HEK293 (cell line): ENCODE measurements around the gene RGS11.
A peak's percentile ranks its signal among the peaks of the same experiment; 100 is the strongest.

ENCODE experiments used
- GLI4 ChIP-seq: fragments of 450-650 bp; formaldehyde crosslinking; IDR thresholded peaks from 2 replicates; pipeline ENCODE4 v1.5.1; 2016; ENCODE audit warnings: missing biosample characterization, missing genetic modification characterization
- KLF17 ChIP-seq: fragments of 450-650 bp; formaldehyde crosslinking; IDR thresholded peaks from 2 replicates; pipeline ENCODE4 v1.5.1; 2016; ENCODE audit warnings: missing biosample characterization, missing genetic modification characterization
- KLF7 ChIP-seq: fragments of 450-650 bp; formaldehyde crosslinking; IDR thresholded peaks from 2 replicates; pipeline ENCODE4 v1.5.1; 2016; ENCODE audit warnings: missing biosample characterization, missing genetic modification characterization, borderline replicate concordance
- KLF8 ChIP-seq: fragments of 450-650 bp; formaldehyde crosslinking; IDR thresholded peaks from 2 replicates; pipeline ENCODE4 v1.5.1; 2016; ENCODE audit warnings: missing biosample characterization, missing genetic modification characterization
- SP2 ChIP-seq: fragments of 450-650 bp; formaldehyde crosslinking; IDR thresholded peaks from 2 replicates; pipeline ENCODE4 v1.5.1; 2016; ENCODE audit warnings: missing biosample characterization, missing genetic modification characterization
- SP3 ChIP-seq: fragments of 450-650 bp; formaldehyde crosslinking; IDR thresholded peaks from 2 replicates; pipeline ENCODE4 v1.5.1; 2016; ENCODE audit warnings: missing biosample characterization, missing genetic modification characterization
- SP7 ChIP-seq: fragments of 450-650 bp; formaldehyde crosslinking; IDR thresholded peaks from 2 replicates; pipeline ENCODE4 v1.5.1; 2016; ENCODE audit warnings: missing biosample characterization, missing genetic modification characterization
- WT1 ChIP-seq: fragments of 450-650 bp; formaldehyde crosslinking; IDR thresholded peaks from 2 replicates; pipeline ENCODE4 v1.5.1; 2016; ENCODE audit warnings: missing biosample characterization, missing genetic modification characterization
- ZBTB17 ChIP-seq: fragments of 450-650 bp; formaldehyde crosslinking; IDR thresholded peaks from 2 replicates; pipeline ENCODE4 v1.5.1; 2016; ENCODE audit warnings: missing biosample characterization, missing genetic modification characterization
- ZBTB21 ChIP-seq: fragments of 450-650 bp; formaldehyde crosslinking; IDR thresholded peaks from 2 replicates; pipeline ENCODE4 v1.5.1; 2017; ENCODE audit warnings: missing biosample characterization, missing genetic modification characterization
- ZBTB26 ChIP-seq: fragments of 450-650 bp; formaldehyde crosslinking; optimal IDR thresholded peaks from 2 replicates; pipeline ENCODE3; 2016; ENCODE audit warnings: missing biosample characterization, mild to moderate bottlenecking, missing genetic modification characterization
- ZBTB6 ChIP-seq: fragments of 450-650 bp; formaldehyde crosslinking; IDR thresholded peaks from 2 replicates; pipeline ENCODE4 v1.5.1; 2017; ENCODE audit warnings: missing biosample characterization, missing genetic modification characterization
- ZBTB7A ChIP-seq: fragments of 450-650 bp; formaldehyde crosslinking; IDR thresholded peaks from 2 replicates; pipeline ENCODE4 v1.5.1; 2016; ENCODE audit warnings: low read depth, missing biosample characterization, missing genetic modification characterization
- ZIC2 ChIP-seq: fragments of 450-650 bp; formaldehyde crosslinking; IDR thresholded peaks from 2 replicates; pipeline ENCODE4 v1.5.1; 2016; ENCODE audit warnings: missing biosample characterization, missing genetic modification characterization
- ZNF2 ChIP-seq: fragments of 450-650 bp; formaldehyde crosslinking; IDR thresholded peaks from 2 replicates; pipeline ENCODE4 v1.5.1; 2016; ENCODE audit warnings: missing biosample characterization, missing genetic modification characterization
- ZNF292 ChIP-seq: fragments of 450-650 bp; formaldehyde crosslinking; IDR thresholded peaks from 2 replicates; pipeline ENCODE4 v1.5.1; 2016; ENCODE audit warnings: low read depth, missing biosample characterization, missing genetic modification characterization, borderline replicate concordance
- ZNF324 ChIP-seq: fragments of 450-650 bp; formaldehyde crosslinking; IDR thresholded peaks from 2 replicates; pipeline ENCODE4 v1.5.1; 2016; ENCODE audit warnings: missing biosample characterization, missing genetic modification characterization
- ZNF335 ChIP-seq: fragments of 450-650 bp; formaldehyde crosslinking; conservative IDR thresholded peaks from 2 replicates; pipeline ENCODE4 v1.5.1; 2016; ENCODE audit warnings: missing biosample characterization, missing genetic modification characterization
- ZNF501 ChIP-seq: fragments of 450-650 bp; formaldehyde crosslinking; IDR thresholded peaks from 2 replicates; pipeline ENCODE4 v1.5.1; 2016; ENCODE audit warnings: missing biosample characterization, missing genetic modification characterization
- ZNF621 ChIP-seq: fragments of 450-650 bp; formaldehyde crosslinking; IDR thresholded peaks from 2 replicates; pipeline ENCODE4 v1.5.1; 2017; ENCODE audit warnings: missing biosample characterization, missing genetic modification characterization
- ZNF626 ChIP-seq: fragments of 450-650 bp; sonication (Bioruptor Pico); formaldehyde crosslinking; IDR thresholded peaks from 2 replicates; pipeline ENCODE4 v1.5.1; 2018; ENCODE audit warnings: missing biosample characterization, missing genetic modification characterization, inconsistent platforms
- ZNF629 ChIP-seq: fragments of 450-650 bp; formaldehyde crosslinking; IDR thresholded peaks from 2 replicates; pipeline ENCODE4 v1.5.1; 2017; ENCODE audit warnings: missing biosample characterization, missing genetic modification characterization
- ZNF692 ChIP-seq: fragments of 450-650 bp; formaldehyde crosslinking; IDR thresholded peaks from 2 replicates; pipeline ENCODE4 v1.5.1; 2016; ENCODE audit warnings: missing biosample characterization, missing genetic modification characterization
- ZNF701 ChIP-seq: fragments of 450-650 bp; formaldehyde crosslinking; IDR thresholded peaks from 2 replicates; pipeline ENCODE4 v1.5.1; 2016; ENCODE audit warnings: missing biosample characterization, missing genetic modification characterization
- ZSCAN5A ChIP-seq: fragments of 450-650 bp; formaldehyde crosslinking; IDR thresholded peaks from 2 replicates; pipeline ENCODE4 v1.5.1; 2016; ENCODE audit warnings: missing biosample characterization, missing genetic modification characterization
- ZXDB ChIP-seq: fragments of 450-650 bp; formaldehyde crosslinking; IDR thresholded peaks from 2 replicates; pipeline ENCODE4 v1.5.1; 2016; ENCODE audit warnings: missing biosample characterization, missing genetic modification characterization
- TF ChIP-seq, protein P1 (sequence below): fragments of 450-650 bp; formaldehyde crosslinking; IDR thresholded peaks from 2 replicates; pipeline ENCODE4 v1.5.1; 2016; ENCODE audit warnings: missing biosample characterization, missing genetic modification characterization
- TF ChIP-seq, protein P2 (sequence below): fragments of 450-650 bp; formaldehyde crosslinking; IDR thresholded peaks from 2 replicates; pipeline ENCODE4 v1.5.1; 2016; ENCODE audit warnings: missing biosample characterization, missing genetic modification characterization
- TF ChIP-seq, protein P3 (sequence below): fragments of 450-650 bp; formaldehyde crosslinking; IDR thresholded peaks from 2 replicates; pipeline ENCODE4 v1.5.1; 2016; ENCODE audit warnings: missing biosample characterization, missing genetic modification characterization

The RGS11 gene

GRCh38 chr16:228852-229730 lies 46.7 kb downstream of the RGS11 start, which contains the start of gene LUC7L (continued):
- no peak for TF ChIP-seq ZNF621 (tag by site-specific recombination)
- TF ChIP-seq ZNF501, result peak; percentile 96
- TF ChIP-seq ZBTB7A, result peak; percentile 90
- TF ChIP-seq, protein P1, sequence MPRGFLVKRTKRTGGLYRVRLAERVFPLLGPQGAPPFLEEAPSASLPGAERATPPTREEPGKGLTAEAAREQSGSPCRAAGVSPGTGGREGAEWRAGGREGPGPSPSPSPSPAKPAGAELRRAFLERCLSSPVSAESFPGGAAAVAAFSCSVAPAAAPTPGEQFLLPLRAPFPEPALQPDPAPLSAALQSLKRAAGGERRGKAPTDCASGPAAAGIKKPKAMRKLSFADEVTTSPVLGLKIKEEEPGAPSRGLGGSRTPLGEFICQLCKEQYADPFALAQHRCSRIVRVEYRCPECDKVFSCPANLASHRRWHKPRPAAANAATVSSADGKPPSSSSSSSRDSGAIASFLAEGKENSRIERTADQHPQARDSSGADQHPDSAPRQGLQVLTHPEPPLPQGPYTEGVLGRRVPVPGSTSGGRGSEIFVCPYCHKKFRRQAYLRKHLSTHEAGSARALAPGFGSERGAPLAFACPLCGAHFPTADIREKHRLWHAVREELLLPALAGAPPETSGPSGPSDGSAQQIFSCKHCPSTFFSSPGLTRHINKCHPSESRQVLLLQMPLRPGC, result peak; percentile 74; the same call in 1 of the 2 replicates
- TF ChIP-seq ZBTB21 (tag by site-specific recombination), result peak; percentile 39; the same call in 1 of the 2 replicates
- TF ChIP-seq ZXDB (tag by site-specific recombination), result peak; percentile 93
- TF ChIP-seq ZBTB26 (tag by site-specific recombination), result peak; percentile 83
- peak; percentile 94 for TF ChIP-seq ZNF2 (tag by site-specific recombination)
- TF ChIP-seq ZSCAN5A, result peak; percentile 89
- peak; percentile 3; the same call in 1 of the 2 replicates for TF ChIP-seq ZBTB6 (tag by site-specific recombination)
- peak; percentile 99 for TF ChIP-seq ZNF335 (tag by site-specific recombination)
- peak; percentile 67 for TF ChIP-seq SP3 (tag by site-specific recombination)
- TF ChIP-seq KLF7 (tag by site-specific recombination), result 0 out of 2 replicates have a peak, but pooled peaks have one; percentile 51
- no peak for TF ChIP-seq ZNF701
- TF ChIP-seq GLI4 (tag by site-specific recombination), result peak; percentile 92
- peak; percentile 92 for TF ChIP-seq KLF17 (tag by site-specific recombination)
- TF ChIP-seq ZNF629 (tag by site-specific recombination), result peak; percentile 77
- TF ChIP-seq ZNF626 (tag by site-specific recombination), result no peak
- peak; percentile 83; the same call in 1 of the 2 replicates for TF ChIP-seq KLF8
- TF ChIP-seq, protein P2, sequence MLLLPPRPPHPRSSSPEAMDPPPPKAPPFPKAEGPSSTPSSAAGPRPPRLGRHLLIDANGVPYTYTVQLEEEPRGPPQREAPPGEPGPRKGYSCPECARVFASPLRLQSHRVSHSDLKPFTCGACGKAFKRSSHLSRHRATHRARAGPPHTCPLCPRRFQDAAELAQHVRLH (tag by site-specific recombination), result peak; percentile 74
- TF ChIP-seq, protein P3, sequence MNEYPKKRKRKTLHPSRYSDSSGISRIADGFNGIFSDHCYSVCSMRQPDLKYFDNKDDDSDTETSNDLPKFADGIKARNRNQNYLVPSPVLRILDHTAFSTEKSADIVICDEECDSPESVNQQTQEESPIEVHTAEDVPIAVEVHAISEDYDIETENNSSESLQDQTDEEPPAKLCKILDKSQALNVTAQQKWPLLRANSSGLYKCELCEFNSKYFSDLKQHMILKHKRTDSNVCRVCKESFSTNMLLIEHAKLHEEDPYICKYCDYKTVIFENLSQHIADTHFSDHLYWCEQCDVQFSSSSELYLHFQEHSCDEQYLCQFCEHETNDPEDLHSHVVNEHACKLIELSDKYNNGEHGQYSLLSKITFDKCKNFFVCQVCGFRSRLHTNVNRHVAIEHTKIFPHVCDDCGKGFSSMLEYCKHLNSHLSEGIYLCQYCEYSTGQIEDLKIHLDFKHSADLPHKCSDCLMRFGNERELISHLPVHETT (tag by site-specific recombination), result peak; percentile 46; the same call in 1 of the 2 replicates
- TF ChIP-seq SP7 (tag by site-specific recombination), result peak; percentile 80
- peak; percentile 96 for TF ChIP-seq ZBTB17 (tag by site-specific recombination)
- peak; percentile 92 for TF ChIP-seq ZNF692
- no peak for TF ChIP-seq WT1 (tag by site-specific recombination)
- peak; percentile 94 for TF ChIP-seq ZNF324
- TF ChIP-seq SP2 (tag by site-specific recombination), result peak; percentile 70
- TF ChIP-seq ZIC2 (tag by site-specific recombination), result peak; percentile 36; the same call in 1 of the 2 replicates
- TF ChIP-seq ZNF292 (tag by site-specific recombination), result no peak
